ENCODE measurements around the gene RNF144A. TPM values are rescaled to one million over a fixed set of nuclear protein-coding genes. Genes with fewer than 3 reads are reported as not detected.
"Not testable (repeated sequence)": the region's sequence is repeated elsewhere in the genome, so short reads cannot be mapped to it uniquely, and the experiment has no call there.

Gene RNF144A
- total and polyA plus RNA-seq, 10 of the 15 experiments (the other 5 are each of a cell fraction or from before 2014, with no cell fraction given), result 0.02 to 12.1 (median 0.48) TPM; not detected in 1

GRCh38 chr2:6934758-6935651 lies 17.8 kb downstream of the RNF144A start:
- SMC1A ChIA-PET (ENCODE audit: uncharacterized antibody, unreplicated experiment), result interaction anchor here (0.9 to 5.6 kb wide), 3 partner anchors 11 to 37 kb away, joined by 3 to 30 read pairs (median 4); no protein-coding TSS in a partner anchor
- WGBS (ENCODE audit: insufficient coverage, insufficient replicate concordance, low lambda C conversion rate, missing lambda C conversion rate), result 70% methylated on average over 11 of the region's 11 CpGs
- FAIRE-seq, result peak; percentile 56

GRCh38 chr2:6935652-6936020 lies 18.4 kb downstream of the RNF144A start:
- POLR2A ChIA-PET, result interaction anchor here (1.0 kb wide), 1 partner anchor 9 kb away, joined by 3 read pairs; no protein-coding TSS in a partner anchor
- in situ Hi-C loops (cut with MboI), result not testable (repeated sequence)

More at GRCh38 chr2:6934758-6935651, 17.8 kb downstream of the RNF144A start:
- H3K9me3 ChIP-seq (replicated peaks; ENCODE audit: control insufficient read depth, insufficient read depth, low read length), result no peaks in the 10 kb centered on the region; the same call in 2 of the 3 replicates
- H3K27ac ChIP-seq (ENCODE audit: control insufficient read depth, insufficient read depth), result no peak overlapping the region
- POLR2A ChIA-PET, result interaction anchor here (1.0 kb wide), 1 partner anchor 13 kb away, joined by 3 read pairs; no protein-coding TSS in a partner anchor
- intact Hi-C loops (cut with micrococcal nuclease; ENCODE audit: unreplicated experiment), result no loop called here
- no peak for DNase-seq (ENCODE audit: low read depth, low spot score)
- H3K4me2 ChIP-seq (ENCODE audit: control insufficient read depth, insufficient read depth), result peak overlapping the region; percentile 30; the same call in 1 of the 2 replicates
- H3K27me3 ChIP-seq (replicated peaks in 1 of 2; ENCODE audit: control insufficient read depth in 2 of 2, insufficient read depth in 2 of 2, low read length in 1 of 2), result no peaks in the 10 kb centered on the region
- no peak overlapping the region for H3K4me3 ChIP-seq
- in situ Hi-C loops (cut with MboI), result no loop called here
- CTCF ChIA-PET, result interaction anchor here (0.8 to 2.2 kb wide), 6 partner anchors 16 to 80 kb away, joined by 3 to 10 read pairs (median 4); no protein-coding TSS in a partner anchor
- no peak for ATAC-seq
- peaks cover 9% of the 10 kb centered on the region; the same call in 1 of the 2 replicates for H3K4me1 ChIP-seq (ENCODE audit: control insufficient read depth, insufficient read depth, low read length)
- no peak overlapping the region for H3K9ac ChIP-seq (ENCODE audit: control insufficient read depth, insufficient read depth, low read length)
- H3K79me2 ChIP-seq (ENCODE audit: control insufficient read depth, insufficient read depth, low read length), result no peaks in the 10 kb centered on the region
- H3K36me3 ChIP-seq (ENCODE audit: control insufficient read depth in 2 of 2, insufficient read depth in 2 of 2, low read length in 1 of 2), result no peaks in the 10 kb centered on the region
- RAD21 ChIA-PET (ENCODE audit: unreplicated experiment), result interaction anchor here (1.6 kb wide), 1 partner anchor 78 kb away, joined by 4 read pairs; no protein-coding TSS in a partner anchor
- no TSS peak for BruUV-seq (replicated peaks)
- no peak for TF ChIP-seq NFIC (IDR thresholded peaks at IDR 0.05; ENCODE audit: low read depth, low read length)
- no peaks in the 10 kb centered on the region for H4K20me1 ChIP-seq (ENCODE audit: control insufficient read depth, insufficient read depth)
- H2AFZ ChIP-seq (ENCODE audit: control insufficient read depth, low read depth, low read length), result no peak overlapping the region

More at GRCh38 chr2:6935652-6936020, 18.4 kb downstream of the RNF144A start:
- ChIA-PET RAD21 (ENCODE audit: unreplicated experiment) (interaction anchor here (1.6 kb wide), 1 partner anchor 77 kb away, joined by 4 read pairs; no protein-coding TSS in a partner anchor), SMC1A (ENCODE audit: uncharacterized antibody, unreplicated experiment) (interaction anchor here (0.9 to 5.6 kb wide), 3 partner anchors 11 to 36 kb away, joined by 3 to 30 read pairs (median 4); no protein-coding TSS in a partner anchor), CTCF (interaction anchor here (0.8 to 1.8 kb wide), 3 partner anchors 15 to 79 kb away, joined by 3 to 6 read pairs (median 5); no protein-coding TSS in a partner anchor)
- BruUV-seq (replicated peaks); H3K4me1 ChIP-seq (ENCODE audit: control insufficient read depth, insufficient read depth, low read length); H3K36me3 ChIP-seq (ENCODE audit: control insufficient read depth in 2 of 2, insufficient read depth in 2 of 2, low read length in 1 of 2); H3K27ac ChIP-seq (ENCODE audit: control insufficient read depth, insufficient read depth); H3K27me3 ChIP-seq (replicated peaks in 1 of 2; ENCODE audit: control insufficient read depth in 2 of 2, insufficient read depth in 2 of 2, low read length in 1 of 2); intact Hi-C loops (cut with micrococcal nuclease; ENCODE audit: unreplicated experiment); H3K4me2 ChIP-seq (ENCODE audit: control insufficient read depth, insufficient read depth); H2AFZ ChIP-seq (ENCODE audit: control insufficient read depth, low read depth, low read length); H4K20me1 ChIP-seq (ENCODE audit: control insufficient read depth, insufficient read depth); H3K9me3 ChIP-seq (replicated peaks; ENCODE audit: control insufficient read depth, insufficient read depth, low read length); H3K4me3 ChIP-seq; H3K79me2 ChIP-seq (ENCODE audit: control insufficient read depth, insufficient read depth, low read length); DNase-seq (ENCODE audit: low read depth, low spot score); FAIRE-seq; ATAC-seq; H3K9ac ChIP-seq (ENCODE audit: control insufficient read depth, insufficient read depth, low read length): not testable (repeated sequence)
- WGBS (ENCODE audit: insufficient coverage, insufficient replicate concordance, low lambda C conversion rate, missing lambda C conversion rate), result 84% methylated on average over 4 of the region's 4 CpGs
